Measurements from ENCODE around the gene MRTFB.

- TF ChIP-seq CTCF (IDR thresholded peaks at IDR 0.05) (no peak), POLR2A (IDR thresholded peaks at IDR 0.05) (no peak)
These were observed 204.8 kb downstream of the MRTFB start for GRCh38 chr16:14275934-14276333.
